Measurements from ENCODE around the gene KPNA3. TPM values are rescaled to one million over a fixed set of nuclear protein-coding genes. Genes with fewer than 3 reads are reported as not detected.

Gene KPNA3
- total RNA-seq, 1 experiment from 2014 or later, result 22.3 TPM

DNA sequence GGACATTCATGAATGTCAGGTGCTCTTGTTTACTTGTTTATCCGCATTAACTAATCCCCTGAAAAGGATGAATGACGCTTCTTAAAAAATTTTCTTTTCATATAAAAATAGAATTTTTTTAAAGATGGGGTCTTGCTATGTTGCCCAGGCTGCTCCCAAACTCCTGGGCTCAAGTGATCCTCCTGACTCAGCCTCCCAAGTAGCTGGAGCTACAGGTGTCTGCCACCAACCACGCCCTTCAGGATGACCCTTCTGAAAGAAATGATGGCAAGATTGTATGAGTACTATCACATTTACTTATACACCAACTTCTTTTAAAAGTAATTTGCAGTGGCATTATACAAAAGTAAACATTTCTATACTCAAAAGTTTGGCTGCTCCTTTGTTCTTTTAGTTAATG is 95.0 kb downstream of the KPNA3 start:
- in situ Hi-C loops (cut with HindIII; ENCODE audit: low pct_unique_long_range_greater_than_20kb, low sequenced_read_pairs), result no loop called here
- no peak for DNase-seq (ENCODE audit: low read depth, low spot score)

DNA sequence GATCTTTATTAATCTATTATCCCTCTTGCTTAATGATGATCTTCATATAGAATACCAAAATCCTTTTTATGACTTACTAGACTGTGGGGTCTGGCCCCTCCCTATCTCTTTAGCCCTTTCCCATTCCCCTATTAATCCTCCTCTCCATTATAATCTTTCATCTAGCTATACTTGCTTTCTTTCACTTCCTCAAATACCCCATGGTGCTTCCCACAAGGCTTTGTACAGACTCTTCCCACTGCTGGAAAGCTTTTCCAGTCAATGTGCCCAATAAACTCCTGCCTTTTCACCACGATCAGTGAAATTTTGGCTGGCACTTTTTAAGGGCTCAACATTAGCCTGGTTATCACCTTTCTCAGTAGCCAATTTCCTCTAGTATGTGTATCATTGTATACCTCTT is 98.0 kb downstream of the KPNA3 start:
- DNase-seq (ENCODE audit: low read depth, low spot score), result no peak
- in situ Hi-C loops (cut with HindIII; ENCODE audit: low pct_unique_long_range_greater_than_20kb, low sequenced_read_pairs), result no loop called here

DNA sequence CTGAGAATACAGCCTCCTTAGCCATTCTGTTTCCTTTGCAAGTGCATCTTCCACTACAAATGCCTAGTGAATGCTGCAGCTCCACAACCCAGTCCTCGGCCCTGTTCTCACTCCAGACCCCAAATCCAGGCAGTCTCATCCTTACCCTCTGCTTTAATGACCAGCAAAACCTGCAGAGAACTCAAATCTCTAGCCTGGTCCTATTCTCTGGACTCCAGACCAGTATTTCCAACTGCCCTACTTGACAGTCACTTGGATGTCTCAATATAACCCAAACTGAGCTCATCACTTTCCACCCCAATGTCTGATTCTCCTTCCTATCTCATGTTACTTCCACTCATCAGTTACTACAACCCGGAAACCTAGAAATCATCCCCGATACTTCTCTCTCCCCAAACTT is 98.6 kb downstream of the KPNA3 start:
- DNase-seq (ENCODE audit: low read depth, low spot score), result no peak
- in situ Hi-C loops (cut with HindIII; ENCODE audit: low pct_unique_long_range_greater_than_20kb, low sequenced_read_pairs), result no loop called here

DNA sequence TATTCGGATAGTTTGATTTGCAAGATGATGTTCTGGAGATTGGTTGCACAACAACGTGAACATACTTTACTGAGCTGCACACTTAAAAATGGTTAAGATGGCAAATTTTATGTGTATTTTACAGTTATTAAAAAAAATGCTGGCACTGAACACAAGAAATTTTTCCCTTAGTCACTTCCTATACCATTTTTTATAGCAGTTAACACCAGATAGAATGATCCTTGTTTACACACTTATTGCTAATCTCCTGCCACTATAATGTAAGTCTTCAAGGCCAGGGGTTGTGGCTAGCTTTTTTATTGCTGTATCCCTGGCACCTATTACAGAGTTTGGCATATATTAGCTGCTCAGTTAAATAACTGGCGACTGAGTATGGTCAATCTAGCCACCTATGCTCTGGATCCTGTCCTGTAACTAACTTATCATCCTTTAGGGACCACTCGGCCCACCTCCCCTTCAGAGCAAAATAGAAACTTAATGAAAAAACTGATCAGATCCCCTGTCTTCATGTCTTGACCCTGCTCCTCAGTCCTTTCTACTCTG is 99.2 kb downstream of the KPNA3 start:
- in situ Hi-C loops (cut with HindIII; ENCODE audit: low pct_unique_long_range_greater_than_20kb, low sequenced_read_pairs), result no loop called here
- no peak for DNase-seq (ENCODE audit: low read depth, low spot score)

DNA sequence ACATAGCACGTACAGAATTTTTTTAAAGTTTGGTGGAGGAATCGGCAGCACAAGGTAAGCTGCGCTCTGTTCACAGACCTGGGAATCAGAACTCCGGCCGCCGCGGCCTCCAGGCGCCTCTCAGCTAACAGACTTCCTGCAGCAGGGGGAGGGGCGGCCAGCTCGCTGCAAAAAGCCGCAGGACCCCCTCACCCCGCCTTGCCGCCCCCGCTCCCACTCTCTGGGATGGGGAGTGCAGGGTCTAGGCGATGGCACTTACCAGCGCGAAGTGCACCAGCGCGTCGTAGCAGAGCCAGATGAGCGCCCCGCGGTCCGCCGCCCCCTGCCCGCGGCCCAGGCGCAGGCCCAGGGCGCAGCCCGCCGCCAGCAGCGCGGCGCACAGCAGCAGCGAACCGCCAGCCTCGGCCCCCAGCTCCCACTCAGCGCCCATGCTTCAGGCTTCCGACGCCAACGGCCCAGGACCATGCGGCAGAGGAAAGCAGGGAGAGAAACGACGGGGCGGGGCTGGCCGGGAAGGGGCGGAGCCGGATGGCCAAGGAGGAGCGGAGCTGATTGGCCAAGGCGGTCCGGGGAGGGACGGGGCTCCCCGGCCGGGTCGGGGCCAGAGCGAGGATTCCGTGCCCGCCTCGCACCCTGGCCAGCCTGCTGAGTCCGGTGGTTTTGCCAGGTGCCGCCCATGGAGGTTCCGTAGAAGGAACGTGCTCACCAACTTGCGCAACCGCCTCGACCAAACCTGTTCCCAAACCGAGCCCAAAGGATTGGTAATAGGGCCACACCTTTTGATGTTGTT is 101.3 kb downstream of the KPNA3 start, which contains the start of gene EBPL:
TSS of gene EBPL (minus strand) at position 492 of the 790 bp plus-strand sequence. CDS start at position 430, 62 bp downstream.
- in situ Hi-C loops (cut with HindIII; ENCODE audit: low pct_unique_long_range_greater_than_20kb, low sequenced_read_pairs), result no loop called here
- DNase-seq (ENCODE audit: low read depth, low spot score), result peak; percentile 89

DNA sequence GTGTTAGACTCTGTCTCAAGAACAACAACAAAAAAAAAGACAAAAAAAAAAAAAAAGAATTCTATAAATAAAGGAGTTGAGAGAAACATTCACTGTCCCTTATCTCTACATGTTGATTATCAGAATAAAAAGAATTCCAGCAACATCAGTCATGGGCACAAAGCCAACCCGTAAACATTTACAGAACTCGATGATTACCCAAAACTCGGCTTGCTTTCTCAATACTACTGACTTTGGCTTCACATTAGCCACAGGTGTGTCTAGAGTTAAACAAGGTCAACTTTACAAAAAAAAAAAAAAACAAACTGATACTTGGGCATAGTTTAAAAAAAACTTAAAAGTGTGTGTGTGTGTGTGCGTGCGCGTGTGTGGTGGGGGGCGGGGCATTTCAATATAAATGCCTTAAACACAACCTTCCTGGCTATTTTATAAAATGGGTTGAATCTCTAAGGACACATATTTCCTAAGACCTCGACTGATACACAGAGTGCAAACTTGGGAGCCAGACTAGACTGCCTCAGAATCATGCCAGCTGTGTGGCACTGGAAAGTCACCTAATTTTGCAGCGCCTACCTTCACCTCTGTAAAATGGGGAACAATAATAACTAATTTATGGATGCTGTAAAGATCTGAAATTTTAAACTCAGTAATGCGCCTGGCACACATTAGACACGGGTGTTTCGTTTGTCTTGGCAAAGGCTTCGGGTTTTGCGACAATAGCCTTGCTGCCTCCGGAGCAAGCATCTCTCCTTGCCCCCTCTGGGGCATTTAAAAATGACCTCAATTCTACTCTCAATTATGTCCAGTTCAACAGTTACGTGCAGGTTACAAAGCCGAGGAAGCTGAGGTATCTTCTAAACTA is 102.1 kb downstream of the KPNA3 start:
- in situ Hi-C loops (cut with HindIII; ENCODE audit: low pct_unique_long_range_greater_than_20kb, low sequenced_read_pairs), result no loop called here
- no peak for DNase-seq (ENCODE audit: low read depth, low spot score)

DNA sequence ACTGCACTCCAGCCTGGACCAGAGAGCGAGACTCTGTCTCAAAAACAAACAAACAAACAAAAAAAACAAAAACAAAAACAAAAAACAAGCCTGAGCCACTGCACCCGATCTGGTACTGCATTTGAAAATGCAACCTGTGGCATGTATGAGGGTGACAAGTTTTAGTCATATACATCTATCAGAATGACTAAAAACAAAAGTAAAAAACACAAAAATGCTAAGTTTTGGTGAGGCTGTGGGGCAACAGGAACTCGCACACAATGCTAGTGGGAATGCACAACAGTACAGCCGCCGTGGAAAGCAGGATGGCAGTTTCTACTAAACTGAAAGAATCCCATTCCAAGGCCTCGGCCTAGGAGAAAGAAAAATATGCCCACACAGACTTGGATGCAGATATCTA is 109.0 kb downstream of the KPNA3 start:
- in situ Hi-C loops (cut with HindIII; ENCODE audit: low pct_unique_long_range_greater_than_20kb, low sequenced_read_pairs), result no loop called here
- DNase-seq (ENCODE audit: low read depth, low spot score), result no peak

DNA sequence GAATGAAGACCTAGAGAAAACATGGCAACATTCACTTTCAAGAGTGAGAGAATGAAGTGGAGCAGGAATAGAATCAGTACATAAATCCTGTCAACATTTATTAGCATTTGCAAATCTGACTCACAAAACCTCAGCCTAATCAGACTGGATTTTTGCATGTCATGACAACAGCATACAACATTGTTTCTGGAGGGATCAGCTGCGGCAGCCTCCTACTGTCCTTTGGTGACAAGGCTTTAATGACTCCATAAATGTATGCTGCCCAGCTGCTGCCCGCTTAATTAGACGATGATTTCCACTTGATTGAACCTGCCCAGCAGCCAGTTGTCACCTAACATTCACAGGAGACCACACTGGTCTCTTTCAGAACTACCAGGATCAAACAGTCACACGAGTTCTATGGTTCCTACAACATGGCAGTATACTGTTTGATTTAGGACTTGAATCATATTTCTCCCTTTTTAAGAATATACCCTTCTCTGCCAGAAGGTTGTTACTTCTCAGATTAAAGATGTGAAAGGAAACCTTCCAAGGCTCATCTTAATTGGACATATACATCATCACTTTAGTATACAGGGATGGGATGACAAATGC is 110.5 kb downstream of the KPNA3 start:
- in situ Hi-C loops (cut with HindIII; ENCODE audit: low pct_unique_long_range_greater_than_20kb, low sequenced_read_pairs), result no loop called here

DNA sequence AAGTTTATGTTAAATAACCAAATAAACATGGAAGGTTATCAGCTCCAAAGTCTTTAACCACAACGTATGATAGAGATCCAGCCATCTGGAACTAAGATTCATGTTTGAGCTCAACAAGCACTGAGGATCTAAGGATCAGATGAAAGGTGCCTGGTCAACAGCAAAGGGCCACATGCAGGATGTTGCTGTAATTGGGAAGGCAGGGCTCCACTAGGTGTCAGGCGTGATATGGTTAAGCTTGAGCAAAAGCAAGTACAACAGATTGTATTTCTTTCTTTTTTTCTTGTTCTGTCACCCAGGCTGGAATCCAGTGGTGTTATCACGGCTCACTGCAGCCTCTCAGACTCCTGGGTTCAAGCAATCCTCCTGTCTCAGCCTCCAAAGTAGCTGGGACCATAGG is 113.2 kb downstream of the KPNA3 start:
- in situ Hi-C loops (cut with HindIII; ENCODE audit: low pct_unique_long_range_greater_than_20kb, low sequenced_read_pairs), result no loop called here
- peak; percentile 51 for DNase-seq (ENCODE audit: low read depth, low spot score)

More for the DNA sequence above, 110.5 kb downstream of the KPNA3 start:
- no peak for DNase-seq (ENCODE audit: low read depth, low spot score)

DNA sequence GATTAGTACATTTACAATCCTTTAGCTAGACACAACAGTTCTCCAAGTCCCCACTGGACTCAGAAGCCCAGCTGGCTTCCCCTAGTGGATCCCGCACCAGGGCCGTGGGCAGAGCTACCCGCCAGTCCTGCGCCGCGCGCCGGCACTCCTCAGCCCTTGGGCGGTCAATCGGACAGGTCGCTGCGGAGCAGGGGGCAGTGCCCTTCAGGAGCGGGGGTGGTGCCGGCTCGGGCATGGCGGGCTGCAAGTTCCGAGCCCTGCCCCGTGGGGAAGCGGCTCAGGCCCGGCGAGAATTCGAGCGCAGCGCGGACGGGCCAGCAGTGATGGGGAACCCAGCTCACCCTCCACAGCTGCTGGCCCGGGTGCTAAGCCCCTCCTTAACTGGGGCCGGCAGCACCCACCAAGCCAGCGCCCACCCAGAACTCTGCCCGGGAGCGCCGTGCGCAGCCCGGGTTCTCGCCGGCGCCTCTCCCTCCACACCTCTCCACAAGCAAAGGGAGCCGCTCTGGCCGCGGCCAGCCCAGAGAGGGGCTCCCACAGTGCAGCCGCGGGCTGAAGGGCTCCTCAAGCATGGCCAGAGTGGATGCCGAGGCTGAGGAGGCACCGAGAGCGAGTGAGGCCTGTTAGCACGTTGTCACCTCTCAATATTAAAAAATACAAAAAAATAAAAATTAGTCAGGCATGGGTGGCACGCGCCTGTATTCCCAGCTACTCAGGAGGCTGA is 114.1 kb downstream of the KPNA3 start:
- in situ Hi-C loops (cut with HindIII; ENCODE audit: low pct_unique_long_range_greater_than_20kb, low sequenced_read_pairs), result no loop called here
- DNase-seq (ENCODE audit: low read depth, low spot score), result no peak

DNA sequence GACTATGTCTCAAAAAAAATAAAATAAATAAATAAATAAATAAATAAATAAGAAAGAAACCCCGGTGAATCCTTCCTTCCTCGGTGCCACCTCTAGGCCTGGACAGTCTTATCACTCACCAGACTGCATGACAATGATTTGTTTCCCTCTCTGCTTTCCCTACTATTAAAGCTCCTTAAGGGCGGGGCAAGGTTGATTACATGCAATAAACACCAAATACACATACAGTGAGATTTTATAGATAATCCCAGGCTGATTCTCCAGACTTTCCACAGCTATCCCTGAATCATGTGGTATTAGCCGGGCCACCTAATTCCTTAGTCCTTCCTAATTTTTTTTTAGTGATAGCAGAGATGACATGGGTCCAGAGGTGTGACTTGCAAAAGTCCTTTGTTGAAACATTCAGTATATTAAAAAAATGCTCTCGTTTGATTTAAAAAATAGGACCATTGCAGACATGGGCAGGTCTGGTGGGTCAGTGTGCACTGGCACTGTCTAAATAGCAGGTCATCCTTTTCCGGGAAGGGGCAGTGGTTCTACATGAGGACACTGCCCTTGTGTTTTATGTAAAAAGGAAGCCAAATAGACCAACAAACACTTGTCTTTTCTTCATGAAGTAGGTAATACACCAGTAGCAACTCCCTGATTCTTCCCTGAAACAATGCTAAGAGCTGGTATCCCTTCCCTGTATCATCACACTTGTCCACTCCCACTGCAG is 115.7 kb downstream of the KPNA3 start:
- no peak for DNase-seq (ENCODE audit: low read depth, low spot score)
- in situ Hi-C loops (cut with HindIII; ENCODE audit: low pct_unique_long_range_greater_than_20kb, low sequenced_read_pairs), result no loop called here

DNA sequence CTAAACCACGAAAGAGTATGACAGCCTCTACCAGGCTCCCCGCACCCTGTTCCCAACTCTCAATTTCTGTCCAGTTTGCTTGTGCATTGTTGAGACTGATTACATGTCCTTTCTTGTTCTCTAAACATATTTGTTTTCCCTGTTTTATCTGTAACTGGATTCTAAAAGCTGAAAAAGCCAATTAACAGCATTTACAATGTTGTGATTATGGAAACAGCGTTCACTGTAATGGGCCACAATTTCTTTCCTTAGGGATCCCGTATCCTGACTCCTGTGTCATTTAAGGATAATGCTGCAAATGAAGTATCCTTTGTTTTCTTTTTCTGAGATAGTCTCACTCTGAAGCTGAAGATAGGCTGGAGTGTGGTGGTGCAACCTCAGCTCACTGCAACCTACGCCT is 121.7 kb downstream of the KPNA3 start:
- in situ Hi-C loops (cut with HindIII; ENCODE audit: low pct_unique_long_range_greater_than_20kb, low sequenced_read_pairs), result no loop called here
- no peak for DNase-seq (ENCODE audit: low read depth, low spot score)

DNA sequence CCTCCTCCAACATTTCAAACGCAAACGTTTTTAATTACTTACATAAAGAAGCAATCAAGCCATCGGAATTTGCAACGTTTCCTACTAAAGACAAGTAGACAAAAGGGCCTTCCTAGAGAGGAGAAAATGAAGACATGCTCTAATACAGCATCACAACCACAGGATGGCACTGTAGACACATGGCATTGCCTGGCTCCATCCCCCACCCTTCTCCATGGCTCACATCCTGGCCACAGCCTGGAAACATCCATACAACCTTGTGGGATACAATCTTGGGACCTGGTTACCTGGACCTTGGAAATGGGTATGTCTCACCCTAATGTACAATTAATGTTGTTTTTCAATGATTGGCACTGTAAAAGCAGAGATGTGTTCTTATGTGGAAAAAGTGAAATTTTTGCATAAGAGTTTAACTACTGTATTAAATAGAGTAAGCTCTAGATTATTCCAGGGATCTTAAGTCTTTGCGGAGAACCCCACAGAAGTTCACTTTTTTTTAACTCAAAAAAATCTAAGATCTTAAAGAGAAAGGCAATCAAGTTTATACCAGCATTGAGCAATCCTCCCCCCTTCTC is 122.7 kb downstream of the KPNA3 start:
- DNase-seq (ENCODE audit: low read depth, low spot score), result peak; percentile 82
- in situ Hi-C loops (cut with HindIII; ENCODE audit: low pct_unique_long_range_greater_than_20kb, low sequenced_read_pairs), result no loop called here

DNA sequence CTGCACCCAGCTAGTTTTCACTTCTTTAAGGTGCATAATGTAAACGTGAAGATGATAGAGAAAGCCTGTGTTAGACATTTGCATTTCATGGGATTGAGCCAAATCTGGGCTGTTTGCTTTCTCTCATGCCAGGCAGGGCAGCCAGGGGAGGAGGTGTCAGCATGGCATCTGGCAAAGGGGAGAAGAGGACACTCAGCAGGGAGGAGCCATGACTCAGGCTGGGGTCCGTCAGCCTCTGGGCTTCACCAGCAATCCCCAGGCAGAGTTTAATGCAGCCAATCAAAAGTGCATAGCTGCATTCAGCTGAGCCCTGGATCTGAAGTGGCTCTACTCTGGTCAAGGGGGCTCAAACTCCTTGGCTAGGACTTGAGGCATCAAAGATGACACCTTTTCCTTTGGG is 124.7 kb downstream of the KPNA3 start:
- DNase-seq (ENCODE audit: low read depth, low spot score), result no peak
- in situ Hi-C loops (cut with HindIII; ENCODE audit: low pct_unique_long_range_greater_than_20kb, low sequenced_read_pairs), result no loop called here

DNA sequence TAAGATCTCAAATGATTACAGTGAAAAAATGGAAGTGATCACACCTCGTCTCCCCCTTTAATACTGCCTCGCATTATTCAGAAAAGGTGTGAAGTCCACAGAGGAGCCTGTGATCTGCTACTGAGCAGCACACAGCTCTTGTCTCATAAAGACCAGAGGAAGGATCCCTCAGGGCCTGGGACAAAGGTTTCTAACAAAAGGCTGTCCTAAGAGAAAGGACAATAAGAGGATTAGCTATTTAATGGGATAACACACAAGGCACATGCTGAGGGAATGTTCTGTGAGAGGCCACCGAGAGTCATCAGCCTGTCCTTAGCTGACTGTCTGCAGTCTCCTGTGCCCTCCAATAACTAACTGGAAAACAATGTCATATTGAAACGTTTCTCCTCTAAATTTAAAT is 127.9 kb downstream of the KPNA3 start:
- in situ Hi-C loops (cut with HindIII; ENCODE audit: low pct_unique_long_range_greater_than_20kb, low sequenced_read_pairs), result no loop called here
- no peak for DNase-seq (ENCODE audit: low read depth, low spot score)

DNA sequence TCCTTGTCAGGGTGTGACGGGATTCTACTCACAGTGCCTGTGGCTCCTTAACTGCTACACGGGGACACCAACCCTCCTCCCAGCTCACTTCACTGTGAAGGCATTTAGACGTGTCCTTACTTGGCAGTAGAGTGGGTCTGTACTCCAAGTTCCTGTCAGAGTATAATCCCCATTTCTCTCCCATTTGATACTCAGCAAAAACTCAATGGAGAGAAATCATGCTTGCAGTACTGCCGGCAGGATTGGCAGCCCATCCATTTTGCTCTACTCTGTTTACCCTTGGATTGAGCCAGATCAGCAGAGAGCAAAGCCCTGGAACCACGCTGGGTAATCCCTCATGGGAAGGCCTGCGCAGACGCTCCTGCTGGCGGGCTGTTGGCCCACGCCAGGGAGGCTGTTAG is 135.2 kb downstream of the KPNA3 start:
- in situ Hi-C loops (cut with HindIII; ENCODE audit: low pct_unique_long_range_greater_than_20kb, low sequenced_read_pairs), result no loop called here
- DNase-seq (ENCODE audit: low read depth, low spot score), result no peak

DNA sequence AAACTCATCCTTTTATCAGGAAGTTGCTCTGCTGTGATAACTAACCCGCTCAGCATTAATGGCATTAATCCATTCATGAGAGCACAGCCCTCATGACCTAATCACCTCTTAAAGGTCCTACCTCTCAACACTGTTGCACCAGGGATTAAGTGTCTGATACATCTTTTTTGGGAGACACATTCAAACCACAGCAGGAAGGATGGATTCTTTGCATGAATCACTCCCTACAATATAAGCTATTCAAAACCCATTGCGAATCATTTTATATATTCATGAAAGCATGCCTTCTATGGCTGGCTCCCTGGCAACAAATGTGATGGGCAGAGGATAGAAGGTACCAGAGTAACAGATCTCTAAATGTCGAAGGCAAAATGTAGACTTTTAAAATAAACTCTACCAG is 136.6 kb downstream of the KPNA3 start:
- peak; percentile 4 for DNase-seq (ENCODE audit: low read depth, low spot score)
- in situ Hi-C loops (cut with HindIII; ENCODE audit: low pct_unique_long_range_greater_than_20kb, low sequenced_read_pairs), result no loop called here

All from SK-MEL-5 (cell line).